Measurements from ENCODE around the gene TMEM132D.
"Not testable (repeated sequence)": the region's sequence is repeated elsewhere in the genome, so short reads cannot be mapped to it uniquely, and the experiment has no call there.

Gene TMEM132D

GRCh38 chr12:129903956-129904829 is at the start of gene TMEM132D:
TSS of gene TMEM132D (minus strand) at chr12:129904025.
- no peak for DNase-seq

DNA sequence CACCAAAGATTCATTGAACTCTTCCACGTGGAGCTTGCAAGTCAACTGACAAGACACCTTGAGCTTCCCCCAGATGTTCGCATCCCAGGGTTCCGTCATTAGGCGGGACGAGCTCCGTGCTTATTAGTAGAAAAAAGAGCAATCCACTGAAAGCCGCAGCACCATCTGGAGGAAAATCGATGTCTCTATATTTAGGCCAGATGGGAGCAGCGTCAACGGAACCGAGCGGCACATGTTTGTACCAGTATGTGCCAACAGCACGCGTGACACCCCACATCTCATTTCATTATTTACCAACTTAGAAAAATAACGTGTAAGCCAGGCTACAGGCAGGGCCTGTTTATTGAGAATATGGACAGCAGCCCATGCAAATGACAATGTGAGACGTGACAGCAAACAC is 45.8 kb upstream of the TMEM132D start:
- DNase-seq, result no peak

GRCh38 chr12:129941618-129942017 is 37.8 kb upstream of the TMEM132D start:
- no peak for DNase-seq

GRCh38 chr12:129938089-129938488 is 34.3 kb upstream of the TMEM132D start:
- no peak for DNase-seq

DNA sequence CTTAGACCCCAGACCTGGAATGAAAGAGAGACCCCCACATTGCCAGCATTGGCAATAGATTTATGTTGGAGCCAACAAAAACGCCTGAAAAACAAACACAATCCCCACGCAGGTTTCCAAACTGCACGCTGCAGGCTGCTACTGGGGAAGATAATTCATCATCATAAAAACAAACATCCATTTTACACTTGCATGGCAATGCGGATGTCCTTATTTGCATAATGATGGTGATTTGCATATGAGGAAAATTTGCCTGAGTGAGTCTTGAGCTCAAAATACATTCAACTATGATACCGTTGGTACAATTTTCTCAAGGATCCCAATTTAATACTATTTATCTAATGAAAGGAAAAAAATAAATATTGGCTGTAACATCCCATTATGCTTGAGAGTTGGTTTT is 33.6 kb upstream of the TMEM132D start:
- no peak for DNase-seq

DNA sequence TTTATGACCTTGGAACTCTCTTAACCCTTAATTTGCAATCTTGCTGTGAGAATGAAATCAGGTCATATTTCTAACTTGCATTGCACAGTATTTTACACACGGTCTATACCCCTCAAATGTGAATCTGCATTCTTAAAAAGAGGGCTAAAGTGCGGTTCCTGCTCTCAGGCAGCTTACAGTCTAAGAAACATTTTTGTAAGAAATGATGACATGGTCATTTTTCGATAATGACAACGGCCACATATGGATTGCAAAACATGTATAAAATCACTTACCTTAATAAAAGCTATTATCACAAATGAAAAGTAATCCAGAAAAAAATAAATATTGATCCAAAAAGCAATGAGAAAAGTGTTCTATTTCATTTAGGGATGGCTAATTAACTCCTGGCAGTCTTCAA is 24.8 kb upstream of the TMEM132D start:
- no peak for DNase-seq

DNA sequence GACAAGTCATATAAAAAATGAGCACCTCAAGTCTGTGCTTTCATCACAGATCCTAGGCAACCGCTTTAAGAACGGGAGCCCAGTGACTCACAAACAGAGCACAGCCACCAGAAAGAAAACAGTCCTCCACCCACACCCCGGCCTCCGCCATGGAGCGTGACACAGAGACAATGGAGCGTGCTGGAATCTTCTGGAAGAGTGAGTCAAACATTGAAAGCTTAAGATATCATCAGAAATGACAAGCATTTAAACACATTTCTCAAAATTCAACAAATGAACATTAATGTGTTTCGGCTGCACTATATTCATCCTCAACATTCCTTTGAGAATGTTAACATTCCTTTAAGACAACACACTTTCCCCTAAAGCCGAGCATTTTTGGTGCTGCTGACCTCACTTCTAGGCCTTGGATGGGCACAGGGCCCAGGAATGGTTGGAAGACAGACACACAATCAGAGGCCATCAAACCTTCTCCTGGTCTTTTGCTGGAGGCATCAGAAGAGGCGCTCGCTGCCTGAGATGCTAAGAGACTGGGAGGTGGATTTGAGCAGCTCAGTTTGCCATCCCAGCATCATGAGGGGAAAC is 23.6 kb upstream of the TMEM132D start:
- DNase-seq, result no peak

DNA sequence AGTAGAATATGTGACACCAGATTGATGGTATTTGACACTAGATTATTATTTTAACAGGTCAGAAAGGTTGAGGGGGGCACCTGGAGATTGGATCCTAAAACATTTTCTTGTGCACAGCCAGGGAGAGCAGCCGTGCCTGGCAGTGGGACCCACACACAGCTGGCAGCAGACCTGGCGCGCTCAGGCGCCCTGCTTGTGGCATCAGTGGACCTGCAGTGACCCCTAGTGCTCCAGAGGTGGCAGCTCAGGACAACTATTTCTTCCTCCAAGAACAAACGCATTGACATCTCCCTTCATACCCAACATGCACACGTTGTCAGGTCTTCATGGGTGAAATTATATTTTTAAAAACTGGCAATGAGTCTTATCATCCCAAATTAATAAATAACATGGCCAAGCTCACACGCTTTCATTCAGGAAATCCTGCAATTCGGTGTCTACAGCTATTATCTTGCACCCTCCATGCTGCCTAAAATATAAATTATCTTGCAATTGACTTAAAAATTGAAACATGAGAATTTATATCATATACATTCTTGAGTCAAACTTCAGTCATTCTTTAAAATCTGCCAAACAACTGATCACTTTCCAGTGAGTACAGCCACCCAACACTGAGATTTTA is 7.7 kb upstream of the TMEM132D start:
- DNase-seq, result no peak

DNA sequence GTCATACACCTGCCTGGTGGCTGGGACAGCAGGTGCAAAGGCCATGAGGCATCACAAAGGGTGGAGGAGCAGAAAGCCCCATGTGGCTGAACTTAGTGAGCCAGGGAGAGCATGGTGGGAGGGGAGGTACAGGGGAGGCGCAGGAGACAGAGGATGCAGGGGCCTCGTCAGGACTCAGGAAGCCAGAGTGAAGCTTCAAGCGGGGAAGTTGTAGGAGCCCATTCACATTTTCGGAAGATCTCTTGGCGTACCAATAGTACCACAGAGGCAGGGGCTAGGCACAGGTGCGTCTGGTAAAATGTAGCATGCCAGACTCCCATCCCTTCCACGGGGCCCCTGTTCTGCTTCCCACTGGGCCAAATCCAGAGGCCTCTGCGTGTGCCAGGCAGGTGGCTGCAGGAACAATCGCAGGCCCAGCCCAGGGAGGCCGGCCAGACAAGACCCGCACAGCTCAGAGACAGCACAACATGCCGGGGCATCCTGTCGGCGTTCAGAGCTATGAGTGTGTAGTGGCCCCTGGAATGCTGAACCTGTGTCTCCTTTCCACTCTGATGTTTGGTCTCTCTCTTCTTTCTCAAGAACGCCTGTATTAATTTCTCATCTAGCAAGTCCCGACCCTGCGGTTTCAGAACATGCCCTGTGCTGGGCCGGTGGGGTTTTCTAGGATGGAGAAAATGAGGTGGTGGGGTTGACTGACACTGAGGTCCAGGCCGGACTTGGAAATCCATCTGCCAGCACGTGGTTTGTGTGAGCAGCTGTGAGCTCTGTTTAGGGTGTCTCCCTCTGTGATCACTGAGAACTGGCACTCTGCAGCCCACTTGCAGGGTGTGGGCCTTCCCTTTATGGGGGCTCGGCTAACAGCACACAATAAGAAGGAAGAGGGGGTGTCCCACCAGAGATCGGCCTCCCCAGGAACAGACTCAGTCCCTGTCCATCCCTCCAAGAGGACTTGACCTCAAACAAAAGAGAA is 5.5 kb upstream of the TMEM132D start:
- no peak for DNase-seq

GRCh38 chr12:129903092-129903945 is 506 bp downstream of the TMEM132D start:
- DNase-seq, result no peak

- no peak for DNase-seq
Observed at GRCh38 chr12:129902371-129903091, 1.3 kb downstream of the TMEM132D start.

- DNase-seq, result no peak
Observed at GRCh38 chr12:129901254-129901653, 2.6 kb downstream of the TMEM132D start.

DNA sequence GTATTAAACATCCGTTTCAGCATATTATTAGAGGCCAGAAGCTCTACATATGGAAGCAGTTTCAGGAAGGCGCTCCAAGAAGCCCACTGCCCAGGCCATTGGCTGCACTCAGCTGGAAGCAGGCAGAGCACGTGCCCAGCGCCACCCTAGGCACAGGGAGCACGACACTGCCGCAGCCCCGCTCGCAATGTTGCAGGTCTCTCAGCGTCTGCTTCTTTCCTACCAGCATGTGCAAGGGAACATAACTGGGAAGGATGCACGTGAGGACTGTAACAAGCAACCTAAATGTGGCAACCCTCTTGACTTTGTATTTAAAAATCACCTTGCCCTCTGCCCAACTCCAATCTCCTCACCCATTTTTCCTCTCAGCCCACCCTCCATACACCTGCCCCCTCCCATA is 3.5 kb downstream of the TMEM132D start:
- DNase-seq, result no peak

GRCh38 chr12:129899045-129899444 is 4.8 kb downstream of the TMEM132D start:
- not testable (repeated sequence) for DNase-seq

DNA sequence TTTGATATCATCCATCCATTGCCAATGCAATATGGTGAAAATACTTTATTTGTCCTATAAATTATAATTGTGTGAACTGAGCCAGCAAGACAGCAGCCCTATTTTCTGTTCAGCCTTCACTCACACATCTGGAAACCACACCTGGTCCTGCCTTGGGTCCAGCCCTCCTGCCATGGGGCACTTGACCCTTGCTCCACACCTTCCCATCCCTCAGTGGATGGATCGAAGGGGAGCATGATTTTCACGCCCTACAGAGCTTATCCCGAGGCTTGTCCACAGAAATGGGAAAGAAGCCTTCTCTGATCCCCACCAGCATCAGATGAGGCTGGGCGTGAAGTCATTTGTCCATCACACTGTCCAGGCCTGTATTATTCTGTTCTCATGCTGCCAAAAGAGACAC is 10.1 kb downstream of the TMEM132D start:
- no peak for DNase-seq

DNA sequence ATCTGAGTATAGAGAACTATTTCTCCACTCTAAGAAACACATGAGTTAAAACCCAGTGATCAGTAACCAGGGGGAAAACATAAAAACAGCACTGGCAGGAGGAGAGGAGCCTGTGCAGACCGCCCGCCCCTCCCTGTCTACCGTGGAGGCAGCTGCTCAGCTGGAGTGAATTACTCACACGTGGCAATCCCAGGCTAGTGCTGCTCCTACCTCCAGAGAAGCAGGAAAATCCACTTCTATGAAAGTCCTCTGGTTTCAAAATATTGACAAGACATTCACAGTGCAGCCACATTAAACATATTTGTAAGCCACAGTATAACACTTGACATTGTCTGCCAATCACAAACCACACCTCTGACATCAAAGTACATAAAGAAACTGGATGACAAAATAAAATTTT is 16.7 kb downstream of the TMEM132D start:
- DNase-seq, result no peak

DNA sequence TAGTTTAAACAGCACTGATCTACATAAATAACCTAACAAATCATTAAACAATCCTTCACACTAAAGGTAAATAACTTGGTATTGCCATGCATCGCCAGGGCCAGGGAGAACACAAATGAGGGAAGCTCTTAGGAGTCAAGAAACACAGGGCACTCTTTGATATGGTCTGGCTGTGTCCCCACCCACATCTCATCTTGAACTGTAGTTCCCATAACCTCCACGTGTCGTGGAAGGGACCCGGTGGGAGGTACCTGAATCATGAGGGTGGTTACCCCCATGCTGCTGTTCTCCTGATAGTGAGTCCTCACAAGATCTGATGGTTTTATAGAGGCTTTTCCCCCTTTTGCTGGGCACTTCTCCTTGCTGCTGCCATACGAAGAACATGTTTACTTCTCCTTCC is 17.3 kb downstream of the TMEM132D start:
- DNase-seq, result no peak

GRCh38 chr12:129885287-129885686 is 18.5 kb downstream of the TMEM132D start:
- no peak for DNase-seq

DNA sequence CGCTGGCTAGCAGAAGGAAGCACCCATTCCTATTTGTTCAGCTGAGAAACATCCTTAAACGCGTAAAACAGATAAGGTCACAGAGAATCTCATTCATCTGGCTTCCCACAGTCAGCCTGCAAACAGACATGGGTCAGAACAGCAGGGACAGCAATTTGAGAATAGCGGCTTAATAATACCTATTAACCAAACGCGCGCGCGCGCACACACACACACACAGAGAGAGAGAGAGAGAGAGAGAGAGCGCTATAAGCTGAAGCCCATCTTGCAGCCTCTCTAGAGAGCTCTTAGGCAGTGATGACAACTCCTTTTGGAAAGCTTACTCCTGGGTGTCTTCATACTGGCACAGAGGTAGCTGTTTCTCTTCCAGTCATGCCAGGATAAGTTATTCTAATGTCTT is 26.4 kb downstream of the TMEM132D start:
- DNase-seq, result no peak

GRCh38 chr12:129873833-129874208 is 30.0 kb downstream of the TMEM132D start:
- no peak for DNase-seq

GRCh38 chr12:129873111-129873832 is 30.6 kb downstream of the TMEM132D start:
- no peak for DNase-seq

Measured in CD4-positive, alpha-beta T cell treated with Interleukin-15 for 1 hour (primary cell).